GM12875 (cell line): ENCODE results near the gene COX6B2.
"Not testable (repeated sequence)": the region's sequence is repeated elsewhere in the genome, so short reads cannot be mapped to it uniquely, and the experiment has no call there.

Experiments
- H3K4me3 ChIP-seq: one replicate; pipeline ENCODE4 v1.5.1; 2011; ENCODE audit warnings: low read depth, low read length, control low read depth
- TF ChIP-seq, protein P1 (sequence below): IDR thresholded peaks from 2 replicates; pipeline ENCODE4 v1.5.1; 2011; ENCODE audit warnings: low read depth, mild to moderate bottlenecking, control low read depth, inconsistent platforms, low read length, moderate library complexity, borderline replicate concordance; ENCODE audit not compliant: insufficient read depth

The COX6B2 gene, protein sequence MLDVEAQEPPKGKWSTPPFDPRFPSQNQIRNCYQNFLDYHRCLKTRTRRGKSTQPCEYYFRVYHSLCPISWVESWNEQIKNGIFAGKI

DNA sequence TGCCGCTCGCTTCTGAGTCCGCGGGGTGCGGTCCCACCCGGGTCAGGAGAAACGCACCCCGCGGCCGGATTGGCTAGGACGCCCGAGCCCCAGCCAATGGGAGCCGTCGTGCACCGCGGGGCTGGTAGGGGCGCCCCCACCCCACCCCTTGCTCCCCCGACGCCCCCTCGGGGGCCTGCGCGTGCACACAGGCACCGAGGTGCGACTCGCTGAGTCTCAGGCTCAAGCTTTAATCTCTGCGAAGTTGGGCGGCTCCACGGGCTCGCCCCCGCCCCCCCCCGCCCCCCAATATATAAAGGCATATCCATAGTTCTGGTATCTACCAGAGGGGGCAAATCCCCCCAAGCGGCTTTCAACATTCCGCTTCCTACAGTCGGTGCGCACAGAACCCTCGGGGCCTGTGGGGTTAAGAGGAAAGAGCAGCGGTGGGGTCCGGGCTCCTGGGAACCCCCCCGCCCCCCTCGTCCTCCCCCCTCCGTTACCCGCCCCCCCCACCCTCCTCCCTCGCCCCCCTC lies at the start of gene COX6B2:
Gene COX6B2 (minus strand): TSS at position 22 of the 515 bp plus-strand sequence. CDS start 198 bp downstream, outside the sequence.
- no peak within 1 kb of the TSS for H3K4me3 ChIP-seq

DNA sequence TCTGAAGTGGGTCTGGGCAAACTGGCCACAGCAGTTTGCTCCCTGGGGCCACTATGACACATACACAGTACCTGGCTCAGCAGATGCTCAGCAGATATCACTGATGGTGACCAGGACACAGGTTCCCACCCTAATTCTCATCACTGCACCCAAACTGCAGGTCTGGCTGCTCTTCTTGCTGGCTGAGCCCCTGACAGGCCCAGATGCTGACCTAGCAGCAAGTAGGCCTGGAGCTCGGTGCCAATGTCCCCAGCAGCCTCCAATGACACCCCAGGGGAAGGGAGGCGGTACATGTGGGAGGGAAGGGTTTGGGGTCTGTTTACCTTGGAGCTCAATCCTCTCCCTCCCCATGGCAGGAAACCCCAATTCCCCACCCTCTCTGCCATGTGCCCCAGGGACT lies 48.0 kb upstream of the COX6B2 start:
- no peak overlapping the region for H3K4me3 ChIP-seq
- TF ChIP-seq, protein P1, sequence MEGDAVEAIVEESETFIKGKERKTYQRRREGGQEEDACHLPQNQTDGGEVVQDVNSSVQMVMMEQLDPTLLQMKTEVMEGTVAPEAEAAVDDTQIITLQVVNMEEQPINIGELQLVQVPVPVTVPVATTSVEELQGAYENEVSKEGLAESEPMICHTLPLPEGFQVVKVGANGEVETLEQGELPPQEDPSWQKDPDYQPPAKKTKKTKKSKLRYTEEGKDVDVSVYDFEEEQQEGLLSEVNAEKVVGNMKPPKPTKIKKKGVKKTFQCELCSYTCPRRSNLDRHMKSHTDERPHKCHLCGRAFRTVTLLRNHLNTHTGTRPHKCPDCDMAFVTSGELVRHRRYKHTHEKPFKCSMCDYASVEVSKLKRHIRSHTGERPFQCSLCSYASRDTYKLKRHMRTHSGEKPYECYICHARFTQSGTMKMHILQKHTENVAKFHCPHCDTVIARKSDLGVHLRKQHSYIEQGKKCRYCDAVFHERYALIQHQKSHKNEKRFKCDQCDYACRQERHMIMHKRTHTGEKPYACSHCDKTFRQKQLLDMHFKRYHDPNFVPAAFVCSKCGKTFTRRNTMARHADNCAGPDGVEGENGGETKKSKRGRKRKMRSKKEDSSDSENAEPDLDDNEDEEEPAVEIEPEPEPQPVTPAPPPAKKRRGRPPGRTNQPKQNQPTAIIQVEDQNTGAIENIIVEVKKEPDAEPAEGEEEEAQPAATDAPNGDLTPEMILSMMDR: no peak

More for the DNA sequence above, at the start of gene COX6B2:
- TF ChIP-seq, protein P1: no peak

DNA sequence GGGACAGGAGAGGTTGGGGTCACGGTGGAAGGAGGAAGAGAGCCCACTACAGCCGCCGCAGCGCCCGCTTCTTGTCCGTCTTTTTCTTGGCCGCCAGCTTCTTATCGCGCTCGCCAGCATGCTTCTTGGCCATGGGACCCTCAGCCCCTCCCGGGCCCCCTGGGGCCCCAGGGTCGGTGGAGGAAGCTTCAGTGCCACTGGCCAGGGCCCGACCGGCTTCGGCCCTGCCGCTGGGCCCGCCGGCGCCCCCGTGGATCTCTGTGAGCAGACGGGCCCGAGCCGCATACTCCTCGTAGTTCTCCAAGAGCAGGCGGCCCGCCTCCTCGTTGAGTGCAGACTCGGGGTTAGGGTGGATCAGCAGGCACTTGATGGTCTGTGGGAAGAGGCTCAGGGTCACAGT lies 46.9 kb upstream of the COX6B2 start:
- not testable (repeated sequence) for H3K4me3 ChIP-seq

DNA sequence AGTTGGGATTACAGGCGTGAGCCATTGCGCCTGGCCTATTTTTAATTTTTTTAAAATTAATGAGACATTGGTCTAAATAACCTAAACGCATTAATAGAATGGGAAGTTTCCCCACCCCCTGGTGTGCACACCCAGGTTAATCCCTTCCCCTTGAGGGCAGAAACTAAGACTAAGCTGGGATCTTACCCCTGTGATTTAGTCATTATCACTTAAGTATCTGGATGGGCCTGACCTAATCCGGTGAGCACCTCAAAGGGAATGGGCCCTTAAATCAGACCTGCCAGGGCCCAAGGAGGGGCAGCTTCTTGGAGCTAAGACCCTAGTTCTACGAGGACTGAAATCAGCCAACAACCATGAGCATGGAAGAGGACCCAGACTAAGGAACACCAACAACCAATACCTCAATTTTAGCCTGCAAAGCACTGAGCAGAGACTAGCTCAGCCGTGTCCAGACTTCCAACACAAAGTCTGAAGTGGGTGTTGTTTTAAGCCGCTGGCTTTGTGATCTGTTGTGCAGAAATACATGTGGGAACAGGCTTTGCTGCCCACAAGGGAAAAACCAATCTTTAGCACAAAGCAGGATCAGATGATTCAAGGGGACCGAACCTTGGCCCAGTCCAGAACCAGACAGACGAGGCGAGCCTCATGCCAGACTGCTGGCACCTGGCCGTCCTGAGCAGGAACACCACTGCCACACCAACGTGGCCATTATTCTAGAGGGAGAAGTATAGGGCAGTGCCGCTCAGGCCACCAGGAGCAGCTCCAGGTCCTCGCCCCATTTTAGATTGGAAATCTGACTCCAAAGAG lies 46.0 kb upstream of the COX6B2 start:
- no peak overlapping the region for H3K4me3 ChIP-seq
- TF ChIP-seq, protein P1: no peak

DNA sequence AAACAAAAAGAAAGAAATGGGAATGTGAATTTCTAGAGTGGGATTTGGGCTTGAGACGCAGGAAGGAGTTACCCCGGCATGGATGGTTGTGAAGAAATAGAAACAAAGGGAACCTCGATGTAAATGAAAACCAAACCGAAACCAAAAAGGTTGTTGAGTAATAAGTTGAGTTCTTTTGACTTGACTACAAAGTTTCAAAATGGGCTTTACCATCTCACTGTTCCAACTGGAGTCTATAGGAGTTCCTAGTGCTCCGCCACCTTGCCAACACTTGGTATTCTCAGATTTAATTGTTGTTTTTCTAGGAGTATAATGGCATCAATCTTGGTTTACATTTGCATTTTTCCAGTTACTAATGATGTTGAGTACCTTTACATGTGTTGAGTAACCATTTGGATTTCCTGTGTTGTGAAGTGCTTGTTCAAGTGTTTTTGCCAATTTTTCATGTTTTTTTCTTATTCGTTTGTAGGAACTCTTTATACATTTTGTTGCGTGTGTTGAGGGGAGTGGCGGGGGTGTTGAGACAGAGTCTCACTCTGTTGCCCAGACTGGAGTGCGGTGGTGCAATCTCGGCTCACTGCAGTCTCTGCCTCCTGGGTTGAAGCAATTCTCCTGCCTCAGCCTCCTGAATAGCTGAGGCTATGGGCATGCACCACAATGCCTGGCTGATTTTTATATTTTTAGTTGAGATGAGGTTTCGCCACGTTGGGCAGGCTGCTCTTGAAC lies 43.8 kb upstream of the COX6B2 start:
- TF ChIP-seq, protein P1: no peak
- no peak overlapping the region for H3K4me3 ChIP-seq

DNA sequence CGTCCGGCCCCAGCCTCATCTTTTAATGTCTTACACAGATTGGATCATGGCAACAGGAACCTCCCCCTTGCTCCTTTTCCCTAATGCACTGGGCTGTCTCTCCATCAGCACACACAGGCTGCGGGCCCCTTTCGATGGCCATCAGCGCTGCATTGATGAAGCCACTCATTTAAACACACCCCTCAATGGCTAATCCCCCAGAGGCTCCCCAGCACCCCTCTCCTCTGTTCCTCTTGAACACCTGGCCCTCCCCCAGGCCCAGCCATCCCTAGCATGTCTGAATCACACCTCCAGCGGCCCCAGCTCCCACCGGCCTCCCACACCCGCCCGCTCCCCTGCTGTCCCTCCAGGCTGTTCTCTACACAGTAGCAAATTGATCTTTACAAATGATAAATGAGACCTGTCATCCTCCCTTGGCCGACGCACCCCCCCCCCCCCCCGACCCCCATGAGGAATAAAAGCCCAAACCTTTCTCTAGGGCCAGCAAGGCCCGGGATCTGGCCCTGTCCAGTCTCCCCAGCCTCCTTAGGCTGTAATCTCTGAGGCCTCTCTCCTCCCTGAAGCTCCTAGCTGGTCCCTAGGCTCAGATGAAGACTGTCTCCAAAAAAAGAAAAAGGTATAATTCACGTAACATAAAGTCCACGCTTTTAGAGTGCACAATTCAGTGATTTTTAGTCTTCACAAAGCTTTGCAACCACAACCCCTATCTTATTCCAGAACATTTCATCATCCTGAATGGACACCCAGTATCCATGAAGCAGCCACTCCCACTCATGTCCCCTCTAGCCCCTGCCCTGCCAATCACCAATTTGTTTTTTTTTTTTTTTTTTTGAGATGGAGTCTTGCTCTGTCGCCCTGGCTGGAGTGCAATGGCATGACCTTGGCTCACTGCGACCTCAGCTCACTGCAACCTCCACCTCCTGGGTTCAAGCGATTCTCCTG lies 38.6 kb upstream of the COX6B2 start:
- H3K4me3 ChIP-seq: no peak overlapping the region
- TF ChIP-seq, protein P1: no peak
